Ammon's horn (tissue), 1 donor: ENCODE data around the gene TBL2.
"Not testable (repeated sequence)": the region's sequence is repeated elsewhere in the genome, so short reads cannot be mapped to it uniquely, and the experiment has no call there.

Source experiments
- DNase-seq: peaks from one replicate; pipeline ENCODE4 v3.0.0-alpha.2; 2016; ENCODE audit warnings: low spot score

The TBL2 gene

GRCh38 chr7:73570521-73570920 lies 7.9 kb downstream of the TBL2 start:
- no peak for DNase-seq

- DNase-seq = no peak
These were observed 9.3 kb downstream of the TBL2 start for GRCh38 chr7:73569042-73569608.

- DNase-seq = no peak
These were observed 10.3 kb downstream of the TBL2 start for GRCh38 chr7:73567846-73568685.

GRCh38 chr7:73567140-73567539 lies 11.2 kb downstream of the TBL2 start:
- no peak for DNase-seq

- DNase-seq = not testable (repeated sequence)
These were observed 11.9 kb downstream of the TBL2 start for GRCh38 chr7:73566431-73566830.

- no peak for DNase-seq
These were observed 12.6 kb downstream of the TBL2 start for GRCh38 chr7:73565675-73566340.

GRCh38 chr7:73560109-73560835 lies 18.1 kb downstream of the TBL2 start:
- peak; percentile 48 for DNase-seq

GRCh38 chr7:73557397-73558257 lies 20.8 kb downstream of the TBL2 start, which contains the start of gene BCL7B:
Gene BCL7B, minus strand, starts transcription at chr7:73557690. Its CDS starts 112 bp downstream, at chr7:73557578.
- DNase-seq = peak; percentile 54

- DNase-seq = peak; percentile 95
These were observed 21.3 kb downstream of the TBL2 start for GRCh38 chr7:73557108-73557396.

- no peak for DNase-seq
These were observed 21.9 kb downstream of the TBL2 start for GRCh38 chr7:73556208-73557107.

GRCh38 chr7:73555411-73555982 lies 22.9 kb downstream of the TBL2 start:
- no peak for DNase-seq

- not testable (repeated sequence) for DNase-seq
These were observed 28.3 kb downstream of the TBL2 start for GRCh38 chr7:73550093-73550492.

GRCh38 chr7:73549176-73549575 lies 29.2 kb downstream of the TBL2 start:
- DNase-seq = no peak

GRCh38 chr7:73547841-73548240 lies 30.5 kb downstream of the TBL2 start:
- DNase-seq = no peak

- no peak for DNase-seq
These were observed 33.7 kb downstream of the TBL2 start for GRCh38 chr7:73544678-73545077.

- no peak for DNase-seq
These were observed 36.7 kb downstream of the TBL2 start for GRCh38 chr7:73541722-73542121.

GRCh38 chr7:73539709-73540108 lies 38.7 kb downstream of the TBL2 start:
- DNase-seq = no peak

GRCh38 chr7:73538510-73538909 lies 39.9 kb downstream of the TBL2 start:
- DNase-seq = not testable (repeated sequence)

GRCh38 chr7:73537051-73537450 lies 41.3 kb downstream of the TBL2 start:
- no peak for DNase-seq

GRCh38 chr7:73536479-73536878 lies 41.9 kb downstream of the TBL2 start:
- DNase-seq = no peak
